ENCODE measurements around the gene ABCA2.
"Not testable (repeated sequence)": the region's sequence is repeated elsewhere in the genome, so short reads cannot be mapped to it uniquely, and the experiment has no call there.

ABCA2 gene

GRCh38 chr9:137035507-137035834, 7.4 kb upstream of the ABCA2 start:
- Histone ChIP-seq H3K36me3 (ENCODE audit: insufficient read depth, low read length) (no peaks in the 10 kb centered on the region), H2AFZ (ENCODE audit: low read length) (no peak overlapping the region), H3F3A (ENCODE audit: low read depth) (peaks cover 8% of the 10 kb centered on the region; the same call in 1 of the 2 replicates), H3K27me3 (ENCODE audit: insufficient read depth, low read length, poor library complexity, severe bottlenecking) (no peaks in the 10 kb centered on the region), H3K9me3 (ENCODE audit: insufficient read depth, low read depth, low read length) (no peaks in the 10 kb centered on the region), H3K79me2 (ENCODE audit: insufficient read depth, low read length) (no peaks in the 10 kb centered on the region), H3K9me2 (replicated peaks; ENCODE audit: low read depth, low read length) (no peaks in the 10 kb centered on the region), H3K4me2 (ENCODE audit: low read depth, low read length, poor library complexity, severe bottlenecking) (peak overlapping the region; percentile 95), H3K4me3 (ENCODE audit: low read length, poor library complexity, severe bottlenecking) (peak overlapping the region; percentile 71), H3K9ac (ENCODE audit: low read depth, low read length, poor library complexity, severe bottlenecking) (peak overlapping the region; percentile 80), H4K20me1 (ENCODE audit: insufficient read depth, low read length, poor library complexity, severe bottlenecking) (no peaks in the 10 kb centered on the region), H3K4me1 (ENCODE audit: insufficient read depth, low read length, poor library complexity, severe bottlenecking) (peaks cover 33% of the 10 kb centered on the region)
- TF ChIP-seq CTCF (conservative IDR thresholded peaks at IDR 0.05; ENCODE audit: low read length) = no peak; the same call in 1 of the 2 replicates
- no peak for TF ChIP-seq EZH2phosphoT487 (IDR thresholded peaks at IDR 0.05; ENCODE audit: borderline replicate concordance)

- Histone ChIP-seq H3K9me2 (replicated peaks; ENCODE audit: low read depth, low read length) (no peaks in the 10 kb centered on the region), H3K9me3 (ENCODE audit: insufficient read depth, low read depth, low read length) (no peaks in the 10 kb centered on the region), H3K36me3 (ENCODE audit: insufficient read depth, low read length) (no peaks in the 10 kb centered on the region), H3K4me3 (ENCODE audit: low read length, poor library complexity, severe bottlenecking) (peak overlapping the region; percentile 71), H3K4me2 (ENCODE audit: low read depth, low read length, poor library complexity, severe bottlenecking) (peak overlapping the region; percentile 95), H3K4me1 (ENCODE audit: insufficient read depth, low read length, poor library complexity, severe bottlenecking) (peaks cover 38% of the 10 kb centered on the region), H3K79me2 (ENCODE audit: insufficient read depth, low read length) (no peaks in the 10 kb centered on the region), H3F3A (ENCODE audit: low read depth) (peaks cover 8% of the 10 kb centered on the region; the same call in 1 of the 2 replicates), H4K20me1 (ENCODE audit: insufficient read depth, low read length, poor library complexity, severe bottlenecking) (no peaks in the 10 kb centered on the region), H3K9ac (ENCODE audit: low read depth, low read length, poor library complexity, severe bottlenecking) (peak overlapping the region; percentile 80), H3K27me3 (ENCODE audit: insufficient read depth, low read length, poor library complexity, severe bottlenecking) (no peaks in the 10 kb centered on the region), H2AFZ (ENCODE audit: low read length) (peak overlapping the region; percentile 27; the same call in 1 of the 2 replicates)
- no peak for TF ChIP-seq EZH2phosphoT487 (IDR thresholded peaks at IDR 0.05; ENCODE audit: borderline replicate concordance)
- peak; percentile 86 for TF ChIP-seq CTCF (conservative IDR thresholded peaks at IDR 0.05; ENCODE audit: low read length)
Measured at GRCh38 chr9:137034709-137035506, 6.9 kb upstream of the ABCA2 start.

- H4K20me1 ChIP-seq (ENCODE audit: insufficient read depth, low read length, poor library complexity, severe bottlenecking) = no peaks in the 10 kb centered on the region
- no peaks in the 10 kb centered on the region for H3K36me3 ChIP-seq (ENCODE audit: insufficient read depth, low read length)
- TF ChIP-seq EZH2phosphoT487 (IDR thresholded peaks at IDR 0.05; ENCODE audit: borderline replicate concordance) = no peak
- no peaks in the 10 kb centered on the region for H3K9me3 ChIP-seq (ENCODE audit: insufficient read depth, low read depth, low read length)
- peaks cover 12% of the 10 kb centered on the region; the same call in 1 of the 2 replicates for H3F3A ChIP-seq (ENCODE audit: low read depth)
- no peaks in the 10 kb centered on the region for H3K9me2 ChIP-seq (replicated peaks; ENCODE audit: low read depth, low read length)
- peak overlapping the region; percentile 92 for H3K9ac ChIP-seq (ENCODE audit: low read depth, low read length, poor library complexity, severe bottlenecking)
- H2AFZ ChIP-seq (ENCODE audit: low read length) = 0 out of 2 replicates have a peak overlapping the region, but pooled peaks have one; percentile 27
- peaks cover 44% of the 10 kb centered on the region for H3K4me1 ChIP-seq (ENCODE audit: insufficient read depth, low read length, poor library complexity, severe bottlenecking)
- no peaks in the 10 kb centered on the region for H3K79me2 ChIP-seq (ENCODE audit: insufficient read depth, low read length)
- H3K4me2 ChIP-seq (ENCODE audit: low read depth, low read length, poor library complexity, severe bottlenecking) = peak overlapping the region; percentile 95
- H3K4me3 ChIP-seq (ENCODE audit: low read length, poor library complexity, severe bottlenecking) = peak overlapping the region; percentile 81
- H3K27me3 ChIP-seq (ENCODE audit: insufficient read depth, low read length, poor library complexity, severe bottlenecking) = no peaks in the 10 kb centered on the region
Measured at GRCh38 chr9:137034039-137034708, 6.1 kb upstream of the ABCA2 start.

DNA sequence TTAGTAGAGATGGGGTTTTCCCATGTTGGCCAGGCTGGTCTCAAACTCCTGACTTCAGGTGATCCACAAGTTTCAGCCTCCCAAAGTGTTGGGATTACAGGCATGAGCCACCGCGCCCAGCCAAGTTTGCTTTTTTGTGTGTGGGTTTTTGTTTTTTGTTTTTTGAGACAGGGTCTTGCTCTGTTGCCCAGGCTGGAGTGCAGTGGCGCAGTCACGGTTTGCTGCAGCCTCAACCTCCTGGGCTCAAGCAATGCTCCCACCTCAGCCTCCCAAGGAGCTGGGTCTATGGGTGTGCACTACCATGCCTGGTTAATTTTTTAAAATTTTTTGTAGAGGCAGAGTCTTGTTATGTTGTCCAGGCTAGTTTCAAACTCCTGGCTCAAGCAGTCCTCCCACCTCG, 5.4 kb upstream of the ABCA2 start:
- H3K9me3 ChIP-seq (ENCODE audit: insufficient read depth, low read depth, low read length); H3K79me2 ChIP-seq (ENCODE audit: insufficient read depth, low read length); H3K9me2 ChIP-seq (replicated peaks; ENCODE audit: low read depth, low read length); H3K36me3 ChIP-seq (ENCODE audit: insufficient read depth, low read length); H2AFZ ChIP-seq (ENCODE audit: low read length); H3K27me3 ChIP-seq (ENCODE audit: insufficient read depth, low read length, poor library complexity, severe bottlenecking); H4K20me1 ChIP-seq (ENCODE audit: insufficient read depth, low read length, poor library complexity, severe bottlenecking): not testable (repeated sequence)
- Histone ChIP-seq H3K4me3 (ENCODE audit: low read length, poor library complexity, severe bottlenecking) (peak overlapping the region; percentile 81), H3K4me2 (ENCODE audit: low read depth, low read length, poor library complexity, severe bottlenecking) (peak overlapping the region; percentile 90), H3K9ac (ENCODE audit: low read depth, low read length, poor library complexity, severe bottlenecking) (peak overlapping the region; percentile 92), H3K4me1 (ENCODE audit: insufficient read depth, low read length, poor library complexity, severe bottlenecking) (peaks cover 48% of the 10 kb centered on the region), H3F3A (ENCODE audit: low read depth) (peaks cover 12% of the 10 kb centered on the region; the same call in 1 of the 2 replicates)
